GM21515 (cell line): Measurements from ENCODE around the gene TUSC2.

Source experiments
- ATAC-seq: cut with Tn5 transposase; IDR thresholded peaks from one replicate; pipeline ENCODE4 v1.9.1; 2021; ENCODE audit not compliant: unreplicated experiment

Gene TUSC2

GRCh38 chr3:50354850-50355249, 26.8 kb upstream of the TUSC2 start:
- ATAC-seq = no peak

- ATAC-seq = no peak
Measured at GRCh38 chr3:50354186-50354764, 26.3 kb upstream of the TUSC2 start.

GRCh38 chr3:50353245-50354004, 25.4 kb upstream of the TUSC2 start:
- ATAC-seq = no peak

- no peak for ATAC-seq
Measured at GRCh38 chr3:50352781-50353180, 24.8 kb upstream of the TUSC2 start.

GRCh38 chr3:50351323-50351697, 23.3 kb upstream of the TUSC2 start:
- no peak for ATAC-seq

GRCh38 chr3:50350527-50351322, 22.7 kb upstream of the TUSC2 start, which contains the start of the genes CYB561D2 and NPRL2:
CYB561D2 (plus strand) TSS chr3:50350862; CDS start chr3:50351434, 572 bp downstream.
NPRL2 (minus strand) TSS chr3:50350775; CDS start chr3:50350652, 123 bp downstream.
- ATAC-seq = peak; percentile 77

GRCh38 chr3:50350213-50350526, 22.1 kb upstream of the TUSC2 start:
- ATAC-seq = no peak

- ATAC-seq = no peak
Measured at GRCh38 chr3:50347187-50347813, 19.3 kb upstream of the TUSC2 start.

- no peak for ATAC-seq
Measured at GRCh38 chr3:50345586-50346234, 17.7 kb upstream of the TUSC2 start, which contains the start of gene ZMYND10. ZMYND10 (minus strand) TSS chr3:50345732; CDS start chr3:50345579, 153 bp downstream.

- no peak for ATAC-seq
Measured at GRCh38 chr3:50345008-50345407, 17.0 kb upstream of the TUSC2 start.

GRCh38 chr3:50342813-50343633, 15.0 kb upstream of the TUSC2 start:
- no peak for ATAC-seq

- no peak for ATAC-seq
Measured at GRCh38 chr3:50341996-50342650, 14.1 kb upstream of the TUSC2 start.

GRCh38 chr3:50341537-50341936, 13.5 kb upstream of the TUSC2 start:
- no peak for ATAC-seq

- ATAC-seq = no peak
Measured at GRCh38 chr3:50340448-50341329, 12.7 kb upstream of the TUSC2 start, which contains the start of gene RASSF1. RASSF1 (minus strand) TSS chr3:50340836; CDS start chr3:50340805, 31 bp downstream.

GRCh38 chr3:50340147-50340447, 12.1 kb upstream of the TUSC2 start:
- ATAC-seq = no peak

GRCh38 chr3:50339485-50340146, 11.6 kb upstream of the TUSC2 start:
- no peak for ATAC-seq

GRCh38 chr3:50338965-50339364, 10.9 kb upstream of the TUSC2 start:
- no peak for ATAC-seq
